ENCODE measurements around the gene TMEM126A. TPM values are rescaled to one million over a fixed set of nuclear protein-coding genes. Genes with fewer than 3 reads are reported as not detected.

Gene TMEM126A
- total and polyA plus RNA-seq, 2 of the 8 experiments (the other 6 are each of a cell fraction or from before 2014, with no cell fraction given), result 33.7 to 58.7 TPM

- TF ChIP-seq TAF7 (optimal IDR thresholded peaks at IDR 0.05; ENCODE audit: borderline replicate concordance, low read depth, low read length), result peak; percentile 78
- peak; percentile 65 to 94 for TF ChIP-seq POLR2A (IDR thresholded peaks at IDR 0.05; ENCODE audit: control extremely low read depth in 1 of 2, low read depth in 2 of 2, low read length in 2 of 2)
- TF ChIP-seq ASH2L (IDR thresholded peaks at IDR 0.05; ENCODE audit: low read length), result peak; percentile 66
- peak; percentile 84 for TF ChIP-seq CREB1 (IDR thresholded peaks at IDR 0.05)
- peak; percentile 92 for TF ChIP-seq KDM5A (IDR thresholded peaks at IDR 0.05; ENCODE audit: low read length)
- peak; percentile 1 to 7; a peak in 1 of 4 replicates for TF ChIP-seq RAD21 (IDR thresholded peaks at IDR 0.05 in 1 of 2, conservative IDR thresholded peaks at IDR 0.05 in 1 of 2; ENCODE audit: low read depth in 2 of 2, low read length in 2 of 2)
- peak; percentile 89 for TF ChIP-seq TBP (IDR thresholded peaks at IDR 0.05; ENCODE audit: low read depth, low read length)
- TF ChIP-seq ATF2 (IDR thresholded peaks at IDR 0.05; ENCODE audit: low read length), result peak; percentile 19; the same call in 1 of the 2 replicates
- TF ChIP-seq YY1 (IDR thresholded peaks at IDR 0.05; ENCODE audit: low read depth, low read length), result peak; percentile 98
- TF ChIP-seq RBBP5 (IDR thresholded peaks at IDR 0.05; ENCODE audit: borderline replicate concordance, low read depth, low read length), result peak; percentile 75; the same call in 1 of the 2 replicates
- peak in 1 of 2 experiments; percentile 53; a peak in 1 of 4 replicates for TF ChIP-seq SIN3A (conservative IDR thresholded peaks at IDR 0.05 in 1 of 2, IDR thresholded peaks at IDR 0.05 in 1 of 2; ENCODE audit: low read depth in 1 of 2, low read length in 2 of 2)
- TF ChIP-seq TAF1 (IDR thresholded peaks at IDR 0.05; ENCODE audit: low read depth, low read length), result peak; percentile 94
- TF ChIP-seq POLR2AphosphoS5 (IDR thresholded peaks at IDR 0.05; ENCODE audit: low read depth, low read length), result peak; percentile 94
- peak; percentile 69; the same call in 1 of the 2 replicates for TF ChIP-seq BACH1 (IDR thresholded peaks at IDR 0.05; ENCODE audit: low read length)
- TF ChIP-seq SP1 (IDR thresholded peaks at IDR 0.05; ENCODE audit: low read depth, low read length), result peak; percentile 35; the same call in 1 of the 2 replicates
- TF ChIP-seq TEAD4 (IDR thresholded peaks at IDR 0.05; ENCODE audit: low read depth, low read length), result peak; percentile 30; the same call in 1 of the 2 replicates
- 0 out of 2 replicates have a peak, but pooled peaks have one; percentile 7 for TF ChIP-seq JUND (IDR thresholded peaks at IDR 0.05; ENCODE audit: low read length)
- peak in 1 of 2 experiments; percentile 31; a peak in 1 of 3 replicates for TF ChIP-seq EP300 (IDR thresholded peaks at IDR 0.05; ENCODE audit: borderline replicate concordance in 1 of 2, low read depth in 2 of 2, low read length in 2 of 2)
- TF ChIP-seq EGR1 (IDR thresholded peaks at IDR 0.05; ENCODE audit: borderline replicate concordance, low read depth, low read length), result peak; percentile 94
- no peak for TF ChIP-seq CHD1 (IDR thresholded peaks at IDR 0.05; ENCODE audit: low read depth, low read length)
- no peak for TF ChIP-seq POU5F1 (IDR thresholded peaks at IDR 0.05; ENCODE audit: low read depth, low read length)
- TF ChIP-seq PHF8 (conservative IDR thresholded peaks at IDR 0.05; ENCODE audit: low read depth, low read length), result peak; percentile 77
- TF ChIP-seq EZH2 (IDR thresholded peaks at IDR 0.05; ENCODE audit: low read depth, low read length, severe bottlenecking), result no peak
Observed at GRCh38 chr11:85647604-85648299, at the start of gene TMEM126A (continued).
